Activated CD4-positive, alpha-beta memory T cell treated with anti-CD3 and anti-CD28 coated beads for 36 hours (primary cell): ENCODE measurements around the gene ZNF569. TPM values are rescaled to one million over a fixed set of nuclear protein-coding genes. Genes with fewer than 3 reads are reported as not detected.
"Not testable (repeated sequence)": the region's sequence is repeated elsewhere in the genome, so short reads cannot be mapped to it uniquely, and the experiment has no call there.

Experiments
- CTCF ChIA-PET: fragments of 350-600 bp; sonication (Branson Sonifier 250); formaldehyde crosslinking; loops from one replicate; lab custom pipeline; 2021; ENCODE audit warnings: antibody characterized with exemption, inconsistent platforms; lab: Charles Lee
- POLR2A ChIA-PET: fragments of 350-600 bp; sonication (Branson Sonifier 250); formaldehyde crosslinking; loops from one replicate; lab custom pipeline; 2021; ENCODE audit warnings: antibody characterized with exemption; lab: Charles Lee
- DNase-seq: peaks from one replicate; pipeline ENCODE4 v3.0.0-alpha.2; 2020
- H3K27ac Mint-ChIP-seq: one replicate; pipeline ENCODE4 v1.8.0; 2021; ENCODE audit warnings: mixed read lengths
- H3K27me3 Mint-ChIP-seq: one replicate; pipeline ENCODE4 v1.8.0; 2021; ENCODE audit warnings: mixed read lengths
- H3K36me3 Mint-ChIP-seq: one replicate; pipeline ENCODE4 v1.8.0; 2021; ENCODE audit warnings: mixed read lengths
- H3K4me1 Mint-ChIP-seq: one replicate; pipeline ENCODE4 v1.8.0; 2021; ENCODE audit warnings: low read depth, mixed read lengths
- H3K4me3 Mint-ChIP-seq: one replicate; pipeline ENCODE4 v1.8.0; 2021; ENCODE audit warnings: mild to moderate bottlenecking, mixed read lengths
- H3K9me3 Mint-ChIP-seq: one replicate; pipeline ENCODE4 v1.8.0; 2021; ENCODE audit warnings: mixed read lengths
- intact Hi-C: fragments of 100-400 bp; cut with micrococcal nuclease; formaldehyde crosslinking; loops from one replicate; pipeline ENCODE4 v1.15.1; 2023
- total RNA-seq, 2 experiments: library from RNA; stranded (reverse); gene quantifications; one replicate each; pipeline ENCODE4 v1.2.3, GENCODE V29; 2021

The ZNF569 gene
- total RNA-seq, 2 experiments from 2014 or later = 5.3 to 7.2 TPM

DNA sequence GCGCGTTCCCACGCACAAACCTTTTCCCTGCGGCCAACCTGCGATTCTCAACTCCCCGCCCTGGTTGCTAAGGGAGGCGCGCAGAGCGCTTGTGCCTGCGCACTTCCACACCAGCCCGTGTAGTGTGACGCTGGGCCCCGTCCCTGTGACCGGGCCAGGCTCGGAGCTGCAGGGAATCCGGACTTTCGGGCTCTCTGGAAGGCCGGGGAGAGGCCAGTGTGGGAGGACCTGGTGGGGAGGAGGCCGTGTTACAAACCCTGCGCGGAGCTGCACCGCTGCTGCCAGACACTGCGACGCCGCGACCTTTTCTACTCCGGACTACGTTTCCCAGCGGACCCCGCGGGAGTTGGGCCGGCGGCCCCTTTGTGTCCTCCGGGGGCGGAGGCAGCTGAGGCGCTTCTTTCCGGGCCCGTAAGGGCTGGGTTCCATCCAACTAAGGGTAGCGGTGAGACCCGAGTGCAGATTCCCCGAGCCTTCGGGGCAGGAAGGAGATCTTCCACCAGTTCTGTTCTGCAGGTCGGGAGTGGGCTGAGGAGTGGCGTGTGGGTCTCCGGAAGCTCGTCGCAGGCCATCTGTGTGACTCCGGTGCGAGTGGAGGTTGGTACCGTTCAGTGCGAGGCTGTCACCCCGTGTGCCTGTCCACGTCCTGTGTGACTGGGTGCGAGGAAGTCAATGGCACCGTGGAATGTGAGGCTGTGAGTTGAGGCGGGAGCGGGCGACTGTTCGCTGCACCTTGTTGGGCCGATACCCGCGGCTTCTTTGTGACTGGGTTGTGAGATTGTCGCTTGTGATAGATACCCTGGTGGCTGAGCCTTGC lies 1.9 kb upstream of the ZNF569 start, which contains the start of gene ZNF570:
Gene ZNF570, plus strand, starts transcription at position 396 of the 817 bp plus-strand sequence. CDS start 999 bp downstream, outside the sequence.
- intact Hi-C loops = loop anchor here (1.0 to 10.0 kb wide), 8 partner anchors 37 to 1252 kb away; partner anchors contain the start of genes ZFP30, ZNF146, ZNF567 and ZNF585A
- H3K27ac Mint-ChIP-seq = peak within 1 kb of the TSS; percentile 92
- CTCF ChIA-PET = interaction anchor here (0.7 to 1.2 kb wide), 3 partner anchors 37 to 496 kb away, joined by 3 read pairs; partner anchors contain the start of gene ZNF793
- H3K9me3 Mint-ChIP-seq = peaks cover 11% of the 10 kb centered on the region
- H3K4me1 Mint-ChIP-seq = peaks cover 29% of the 10 kb centered on the region
- peaks cover 21% of the 10 kb centered on the region for H3K36me3 Mint-ChIP-seq
- DNase-seq = peak; percentile 92
- peak within 1 kb of the TSS; percentile 92 for H3K4me3 Mint-ChIP-seq
- H3K27me3 Mint-ChIP-seq = no peaks in the 10 kb centered on the region
- POLR2A ChIA-PET = interaction anchor here (0.6 to 1.2 kb wide), 6 partner anchors 37 to 260 kb away, joined by 3 to 6 read pairs (median 4); partner anchors contain the start of genes ZNF527, ZNF540, ZNF571 and ZNF793

DNA sequence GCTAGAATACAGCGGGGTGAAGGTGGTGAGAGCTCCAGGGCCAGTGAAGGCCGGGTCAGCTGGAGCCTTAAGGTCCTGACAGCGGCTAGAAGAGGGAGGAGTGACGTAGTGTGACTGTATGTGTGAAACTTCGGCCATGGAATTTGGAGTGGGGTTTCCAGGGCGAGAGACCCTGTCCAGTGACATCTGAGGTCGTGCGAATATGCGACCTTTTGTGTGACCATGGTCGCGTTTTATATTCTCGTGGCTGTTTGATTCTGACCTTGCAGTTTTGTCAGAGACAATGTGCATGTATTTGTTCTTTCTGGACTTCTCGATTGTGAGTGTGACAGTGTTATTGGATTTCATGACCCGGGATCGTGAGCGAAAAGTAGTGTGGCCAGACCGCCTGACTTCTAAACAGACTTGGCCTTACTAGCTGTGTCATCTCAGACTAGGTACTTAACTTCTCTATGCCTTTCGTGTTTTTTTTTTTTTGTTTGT lies 405 bp upstream of the ZNF569 start:
- Mint-ChIP-seq H3K4me1 (peaks cover 29% of the 10 kb centered on the region), H3K27me3 (no peaks in the 10 kb centered on the region), H3K27ac (peak overlapping the region; percentile 94), H3K36me3 (peaks cover 22% of the 10 kb centered on the region), H3K9me3 (peaks cover 11% of the 10 kb centered on the region), H3K4me3 (peak overlapping the region; percentile 92)
- ChIA-PET CTCF (interaction anchor here (0.7 to 1.2 kb wide), 4 partner anchors 39 to 127 kb away, joined by 3 read pairs; partner anchors contain the start of genes ZNF540, ZNF571 and ZNF793), POLR2A (interaction anchor here (0.9 to 2.0 kb wide), 3 partner anchors 39 to 863 kb away, joined by 3 to 15 read pairs (median 4); partner anchors contain the start of genes ZNF382, ZNF540, ZNF571 and ZNF793)
- intact Hi-C loops = loop anchor here (1.0 to 10.0 kb wide), 14 partner anchors 96 to 1250 kb away; partner anchors contain the start of genes ZFP30, ZNF146, ZNF345 and ZNF527
- DNase-seq = no peak

DNA sequence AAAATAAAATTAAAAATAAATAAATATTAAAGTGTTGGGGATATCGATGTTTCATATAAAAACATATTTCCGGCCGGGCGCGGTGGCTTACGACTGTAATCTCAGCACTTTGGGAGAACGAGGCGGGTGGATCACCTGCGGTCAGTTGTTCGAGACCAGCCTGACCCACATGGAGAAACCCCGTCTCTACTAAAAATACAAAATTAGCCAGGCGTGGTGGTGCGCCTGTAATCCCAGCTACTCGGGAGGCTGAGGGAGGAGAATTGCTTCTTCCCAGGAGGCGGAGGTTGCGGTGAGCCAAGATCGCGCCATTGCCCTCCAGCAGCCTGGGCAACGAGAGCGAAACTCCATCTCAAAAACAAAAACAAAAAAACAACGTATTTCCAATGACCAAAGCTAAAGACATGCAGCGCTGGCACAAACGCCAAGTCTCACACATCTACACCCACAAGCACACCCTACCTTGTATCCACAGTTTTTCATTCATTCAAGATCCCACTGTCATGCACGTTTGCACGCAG lies 907 bp downstream of the ZNF569 start:
- DNase-seq = no peak
- peak overlapping the region; percentile 94 for H3K27ac Mint-ChIP-seq
- peak overlapping the region; percentile 92 for H3K4me3 Mint-ChIP-seq
- H3K27me3 Mint-ChIP-seq = no peaks in the 10 kb centered on the region
- peaks cover 11% of the 10 kb centered on the region for H3K9me3 Mint-ChIP-seq
- ChIA-PET CTCF (no interaction called here), POLR2A (interaction anchor here (2.0 kb wide), 1 partner anchor 40 kb away, joined by 15 read pairs; the partner anchor contains the start of gene ZNF793)
- H3K36me3 Mint-ChIP-seq = peaks cover 22% of the 10 kb centered on the region
- H3K4me1 Mint-ChIP-seq = peaks cover 29% of the 10 kb centered on the region
- intact Hi-C loops = loop anchor here (2.0 to 10.0 kb wide), 8 partner anchors 191 to 1249 kb away; partner anchors contain the start of genes ZFP30, ZNF146, ZNF566 and ZNF567

DNA sequence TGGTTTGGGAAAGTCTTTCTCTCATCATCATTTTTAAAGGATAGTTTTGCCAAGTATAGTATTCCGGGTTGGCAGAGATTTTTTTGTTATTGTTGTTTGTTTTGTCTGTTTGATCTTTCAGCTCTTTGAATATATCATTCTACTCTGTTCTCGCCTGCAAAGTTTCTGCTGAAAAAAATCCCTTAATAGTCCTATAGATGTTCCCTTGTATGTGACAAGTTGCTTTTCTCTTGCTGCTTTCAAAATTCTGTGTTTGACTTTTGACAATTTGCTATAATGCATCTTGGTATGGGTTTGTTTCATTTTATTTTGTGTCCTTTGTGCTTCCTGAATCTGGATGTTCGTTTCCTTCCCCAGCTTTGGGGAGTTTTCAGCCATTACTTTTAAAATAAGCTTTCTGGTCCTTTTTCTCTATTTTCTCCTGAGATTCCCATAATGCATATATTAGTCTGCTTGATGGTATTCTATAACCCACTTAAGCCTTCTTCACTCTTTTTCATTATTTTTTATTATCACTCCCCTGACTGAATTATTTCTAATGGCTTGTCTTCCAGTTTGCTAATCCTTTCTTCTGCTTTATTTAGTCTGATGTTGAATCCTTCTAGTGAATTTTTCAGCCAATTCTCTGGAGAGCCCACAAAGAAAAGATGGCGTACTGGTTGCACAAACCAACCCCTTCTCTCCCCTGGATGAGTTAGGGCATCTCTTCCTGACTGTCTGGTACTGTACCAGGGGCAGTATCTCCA lies 14.6 kb downstream of the ZNF569 start:
- intact Hi-C loops = no loop called here
- peaks cover 77% of the 10 kb centered on the region for H3K36me3 Mint-ChIP-seq
- no peaks in the 10 kb centered on the region for H3K4me1 Mint-ChIP-seq
- H3K4me3 Mint-ChIP-seq = no peak overlapping the region
- POLR2A ChIA-PET = no interaction called here
- CTCF ChIA-PET = no interaction called here
- H3K27ac Mint-ChIP-seq = no peak overlapping the region
- H3K27me3 Mint-ChIP-seq = no peaks in the 10 kb centered on the region
- peaks cover 88% of the 10 kb centered on the region for H3K9me3 Mint-ChIP-seq
- no peak for DNase-seq

DNA sequence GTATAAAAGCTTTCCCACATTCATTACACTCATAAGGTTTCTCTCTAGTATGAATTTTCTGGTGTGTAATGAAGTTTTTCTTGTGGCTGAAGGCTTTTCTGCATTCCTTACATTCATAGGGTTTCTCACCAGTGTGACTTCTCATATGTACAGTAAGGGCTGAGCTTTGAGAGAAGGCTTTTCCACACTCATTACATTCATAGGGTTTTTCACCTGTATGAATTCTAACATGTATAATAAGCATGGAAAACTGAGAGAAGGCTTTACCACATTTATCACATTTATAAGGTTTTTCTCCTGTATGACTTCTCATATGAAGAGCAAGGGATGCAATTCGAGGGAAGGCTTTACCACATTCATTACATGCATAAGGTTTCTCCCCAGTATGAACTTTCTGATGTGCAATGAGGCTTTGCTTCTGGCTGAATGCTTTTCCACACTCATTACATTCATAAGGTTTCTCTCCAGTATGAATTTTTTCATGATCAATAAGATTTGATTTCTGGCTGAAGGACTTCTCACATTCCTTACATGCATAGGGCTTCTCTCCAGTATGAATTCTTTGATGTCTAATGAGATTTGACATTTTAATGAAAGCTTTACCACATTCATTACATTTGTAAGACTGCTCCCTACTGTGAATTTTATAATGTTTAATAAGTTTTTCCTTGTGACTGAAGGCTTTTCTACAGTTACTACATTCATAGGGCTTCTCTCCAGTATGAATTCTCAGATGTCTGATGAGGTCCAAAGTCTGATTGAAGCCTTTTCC lies 53.7 kb downstream of the ZNF569 start:
- no peaks in the 10 kb centered on the region for H3K27me3 Mint-ChIP-seq
- no peak overlapping the region for H3K4me3 Mint-ChIP-seq
- no peak for DNase-seq
- intact Hi-C loops = no loop called here
- H3K4me1 Mint-ChIP-seq = no peaks in the 10 kb centered on the region
- CTCF ChIA-PET = no interaction called here
- peaks cover 77% of the 10 kb centered on the region for H3K9me3 Mint-ChIP-seq
- H3K36me3 Mint-ChIP-seq = peaks cover 65% of the 10 kb centered on the region
- POLR2A ChIA-PET = no interaction called here
- no peak overlapping the region for H3K27ac Mint-ChIP-seq

DNA sequence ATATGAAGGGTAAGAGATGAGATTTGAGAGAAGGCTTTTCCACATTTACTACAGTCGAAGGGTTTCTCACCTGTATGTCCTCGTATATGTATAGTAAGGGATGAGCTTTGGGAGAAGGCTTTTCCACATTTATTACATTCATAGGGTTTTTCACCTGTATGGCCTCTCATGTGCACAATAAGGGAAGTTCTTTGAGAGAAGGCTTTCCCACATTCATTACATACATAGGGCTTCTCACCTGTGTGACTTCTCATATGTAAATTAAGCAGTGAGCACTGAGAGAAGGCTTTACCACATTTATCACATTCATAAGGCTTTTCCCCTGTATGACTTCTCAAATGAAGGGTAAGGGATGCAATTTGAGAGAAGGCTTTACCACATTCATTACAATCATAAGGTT lies 54.5 kb downstream of the ZNF569 start:
- no peak overlapping the region for H3K4me3 Mint-ChIP-seq
- peaks cover 62% of the 10 kb centered on the region for H3K36me3 Mint-ChIP-seq
- CTCF ChIA-PET = no interaction called here
- DNase-seq = no peak
- H3K27ac Mint-ChIP-seq = no peak overlapping the region
- H3K27me3 Mint-ChIP-seq = no peaks in the 10 kb centered on the region
- intact Hi-C loops = no loop called here
- POLR2A ChIA-PET = no interaction called here
- no peaks in the 10 kb centered on the region for H3K4me1 Mint-ChIP-seq
- peaks cover 78% of the 10 kb centered on the region for H3K9me3 Mint-ChIP-seq

DNA sequence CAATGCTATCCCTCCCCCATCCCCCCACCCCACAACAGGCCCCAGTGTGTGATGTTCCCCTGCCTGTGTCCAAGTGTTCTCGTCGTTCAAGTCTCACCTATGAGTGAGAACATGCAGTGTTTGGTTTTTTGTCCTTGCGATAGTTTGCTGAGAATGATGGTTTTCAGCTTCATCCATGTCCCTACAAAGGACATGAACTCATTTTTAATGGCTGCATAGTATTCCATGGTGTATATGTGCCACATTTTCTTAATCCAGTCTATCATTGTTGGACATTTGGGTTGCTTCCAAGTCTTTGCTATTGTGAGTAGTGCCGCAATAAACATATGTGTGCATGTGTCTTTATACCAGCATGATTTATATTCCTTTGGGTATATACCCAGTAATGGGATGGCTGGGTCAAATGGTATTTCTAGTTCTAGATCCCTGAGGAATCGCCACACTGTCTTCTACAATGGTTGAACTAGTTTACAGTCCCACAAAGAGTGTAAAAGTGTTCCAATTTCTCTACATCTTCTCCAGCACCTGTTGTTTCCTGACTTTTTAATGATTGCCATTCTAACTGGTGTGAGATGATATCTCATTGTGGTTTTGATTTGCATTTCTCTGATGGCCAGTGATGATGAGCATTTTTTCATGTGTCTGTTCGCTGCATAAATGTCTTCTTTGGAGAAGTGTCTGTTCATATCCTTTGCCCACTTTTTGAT lies 61.0 kb downstream of the ZNF569 start:
- intact Hi-C loops, POLR2A ChIA-PET, H3K4me1 Mint-ChIP-seq, H3K27ac Mint-ChIP-seq, H3K4me3 Mint-ChIP-seq, DNase-seq, CTCF ChIA-PET, H3K27me3 Mint-ChIP-seq: not testable (repeated sequence)
- peaks cover 86% of the 10 kb centered on the region for H3K9me3 Mint-ChIP-seq
- peaks cover 36% of the 10 kb centered on the region for H3K36me3 Mint-ChIP-seq

DNA sequence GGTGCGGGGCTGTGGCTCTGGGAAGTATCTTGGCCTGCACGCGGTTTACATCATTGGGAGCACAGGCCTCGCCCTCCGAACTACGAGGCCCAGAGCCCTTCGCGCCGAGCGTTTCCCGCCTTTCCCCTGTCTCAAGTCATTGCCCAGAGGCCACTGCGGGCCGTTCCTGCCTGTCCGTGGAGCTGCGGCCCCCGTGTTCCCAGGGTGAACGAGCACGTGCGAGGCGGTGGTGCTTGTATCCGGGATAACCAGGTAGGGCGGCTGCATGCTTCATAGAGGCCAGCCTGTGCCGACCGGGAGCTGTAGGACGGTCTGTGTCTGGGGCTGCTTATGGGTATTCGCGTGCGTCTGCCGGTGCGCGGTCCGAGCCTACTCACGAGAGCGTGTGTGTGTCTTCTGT lies 63.8 kb downstream of the ZNF569 start:
- POLR2A ChIA-PET = no interaction called here
- intact Hi-C loops = no loop called here
- peaks cover 83% of the 10 kb centered on the region for H3K9me3 Mint-ChIP-seq
- no peak overlapping the region for H3K27ac Mint-ChIP-seq
- no peaks in the 10 kb centered on the region for H3K4me1 Mint-ChIP-seq
- CTCF ChIA-PET = no interaction called here
- no peak for DNase-seq
- H3K27me3 Mint-ChIP-seq = no peaks in the 10 kb centered on the region
- H3K36me3 Mint-ChIP-seq = peaks cover 36% of the 10 kb centered on the region
- H3K4me3 Mint-ChIP-seq = no peak overlapping the region

DNA sequence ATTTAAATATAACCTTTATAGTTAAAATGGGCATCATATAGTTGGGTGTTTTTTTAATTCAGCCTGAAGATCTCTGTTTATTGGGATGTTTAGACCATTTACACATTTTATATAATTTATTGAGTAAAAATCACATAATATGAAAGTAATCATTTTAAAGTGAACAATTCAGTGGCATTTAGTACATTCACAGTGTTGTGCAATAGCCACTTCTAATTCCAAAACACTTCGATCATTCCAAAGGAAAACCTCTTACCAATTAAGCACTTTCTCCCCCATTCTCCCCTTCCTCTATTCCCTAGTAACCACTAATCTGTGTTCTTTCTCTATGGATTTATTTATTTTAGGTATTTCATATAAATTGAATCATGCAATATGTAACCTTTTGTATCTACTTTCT lies 66.2 kb downstream of the ZNF569 start:
- Mint-ChIP-seq H3K27ac (no peak overlapping the region), H3K9me3 (peaks cover 77% of the 10 kb centered on the region), H3K36me3 (peaks cover 35% of the 10 kb centered on the region), H3K4me3 (no peak overlapping the region), H3K4me1 (no peaks in the 10 kb centered on the region), H3K27me3 (no peaks in the 10 kb centered on the region)
- no peak for DNase-seq
- ChIA-PET CTCF (no interaction called here), POLR2A (no interaction called here)
- intact Hi-C loops = no loop called here

DNA sequence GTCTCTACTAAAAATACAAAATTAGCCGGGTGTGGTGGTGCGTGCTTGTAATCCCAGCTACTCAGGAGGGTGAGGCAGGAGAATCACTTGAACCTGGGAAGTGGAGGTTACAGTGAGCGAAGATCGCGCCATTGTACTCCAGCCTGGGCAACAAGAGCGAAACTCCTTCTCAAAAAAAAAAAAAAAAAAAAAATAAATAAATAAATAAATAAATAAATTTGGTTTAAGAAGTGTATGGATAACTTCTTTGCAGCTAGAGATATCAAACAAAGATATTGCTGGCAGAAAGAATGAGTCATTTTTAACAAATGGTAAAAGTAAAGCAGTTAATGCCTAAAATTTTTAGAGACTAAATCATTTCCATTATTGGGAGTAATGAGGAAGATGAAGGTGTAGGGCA lies 75.8 kb downstream of the ZNF569 start:
- H3K27ac Mint-ChIP-seq, H3K4me1 Mint-ChIP-seq, H3K27me3 Mint-ChIP-seq, DNase-seq, H3K4me3 Mint-ChIP-seq, intact Hi-C loops, CTCF ChIA-PET, POLR2A ChIA-PET: not testable (repeated sequence)
- Mint-ChIP-seq H3K36me3 (peaks cover 51% of the 10 kb centered on the region), H3K9me3 (peaks cover 78% of the 10 kb centered on the region)

DNA sequence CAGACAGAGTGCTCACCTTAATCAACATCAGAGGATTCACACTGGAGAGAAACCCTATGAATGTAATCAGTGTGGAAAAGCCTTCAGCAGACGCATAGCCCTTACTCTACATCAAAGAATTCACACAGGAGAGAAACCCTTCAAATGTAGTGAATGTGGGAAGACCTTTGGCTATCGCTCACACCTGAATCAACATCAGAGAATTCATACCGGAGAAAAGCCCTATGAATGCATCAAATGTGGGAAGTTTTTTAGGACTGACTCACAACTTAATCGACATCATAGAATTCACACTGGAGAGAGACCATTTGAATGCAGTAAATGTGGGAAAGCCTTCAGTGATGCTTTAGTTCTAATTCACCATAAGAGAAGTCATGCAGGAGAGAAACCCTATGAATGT lies 78.0 kb downstream of the ZNF569 start:
- peaks cover 70% of the 10 kb centered on the region for H3K36me3 Mint-ChIP-seq
- no peak overlapping the region for H3K27ac Mint-ChIP-seq
- H3K4me1 Mint-ChIP-seq = no peaks in the 10 kb centered on the region
- no peak for DNase-seq
- no peak overlapping the region for H3K4me3 Mint-ChIP-seq
- ChIA-PET CTCF (no interaction called here), POLR2A (no interaction called here)
- peaks cover 83% of the 10 kb centered on the region for H3K9me3 Mint-ChIP-seq
- intact Hi-C loops = no loop called here
- no peaks in the 10 kb centered on the region for H3K27me3 Mint-ChIP-seq
